Activated T-helper 1 cell treated with anti-CD3 and anti-CD28 coated beads, Interleukin-2, amount 50 U/mL, for 16 hours (primary cell): Measurements from ENCODE around the gene GBF1.

Source experiments
- DNase-seq, 2 donors: peaks; one replicate each; pipeline ENCODE4 v3.0.0-alpha.2; 2020; ENCODE audit warnings: low read depth in 1 of 2, low spot score in 1 of 2

Gene GBF1

GRCh38 chr10:102405108-102405571 is 159.8 kb downstream of the GBF1 start:
- DNase-seq = no peak

DNA sequence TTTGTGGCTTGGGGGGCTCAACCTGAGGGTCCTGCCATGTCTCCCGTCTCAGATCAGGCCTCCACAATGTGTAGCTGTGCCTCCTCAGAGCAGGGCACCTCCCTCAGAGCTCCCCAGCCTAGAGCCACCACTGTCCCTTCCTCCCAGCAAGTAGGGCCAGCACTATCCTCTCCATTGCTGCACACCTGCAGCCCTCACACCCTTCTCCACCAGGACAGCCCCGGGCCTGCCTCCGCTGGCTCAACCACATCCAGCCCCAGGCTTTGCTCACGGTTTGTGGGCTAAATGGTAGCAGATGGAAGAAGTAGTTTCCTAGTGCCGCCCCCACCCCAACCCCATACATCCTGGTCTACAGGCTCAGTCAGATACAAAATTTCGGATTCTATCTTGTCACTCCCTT is 160.3 kb downstream of the GBF1 start:
- no peak for DNase-seq

DNA sequence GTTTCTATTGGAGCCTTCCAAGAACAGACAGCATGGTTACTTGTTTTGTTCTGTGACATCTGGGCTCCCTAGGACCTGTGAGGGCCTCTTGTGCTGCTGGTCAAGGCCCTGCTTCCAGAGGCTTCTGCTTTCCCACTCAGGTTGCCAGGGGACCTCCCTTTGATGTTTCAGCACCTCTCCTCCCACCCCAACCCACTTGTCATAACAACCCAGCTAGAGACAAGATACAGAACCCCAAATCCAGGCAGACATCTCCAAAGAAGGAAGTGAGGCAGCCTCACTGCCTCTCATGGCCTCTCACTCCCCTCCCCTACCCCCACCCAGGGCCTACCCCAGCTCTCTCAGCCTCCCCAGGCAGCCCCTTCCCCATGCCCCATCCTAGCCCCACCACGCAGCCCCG is 161.5 kb downstream of the GBF1 start:
- DNase-seq = no peak

- DNase-seq = no peak
Measured at GRCh38 chr10:102407425-102408130, 162.2 kb downstream of the GBF1 start.

GRCh38 chr10:102408131-102408727 is 162.9 kb downstream of the GBF1 start:
- no peak for DNase-seq

DNA sequence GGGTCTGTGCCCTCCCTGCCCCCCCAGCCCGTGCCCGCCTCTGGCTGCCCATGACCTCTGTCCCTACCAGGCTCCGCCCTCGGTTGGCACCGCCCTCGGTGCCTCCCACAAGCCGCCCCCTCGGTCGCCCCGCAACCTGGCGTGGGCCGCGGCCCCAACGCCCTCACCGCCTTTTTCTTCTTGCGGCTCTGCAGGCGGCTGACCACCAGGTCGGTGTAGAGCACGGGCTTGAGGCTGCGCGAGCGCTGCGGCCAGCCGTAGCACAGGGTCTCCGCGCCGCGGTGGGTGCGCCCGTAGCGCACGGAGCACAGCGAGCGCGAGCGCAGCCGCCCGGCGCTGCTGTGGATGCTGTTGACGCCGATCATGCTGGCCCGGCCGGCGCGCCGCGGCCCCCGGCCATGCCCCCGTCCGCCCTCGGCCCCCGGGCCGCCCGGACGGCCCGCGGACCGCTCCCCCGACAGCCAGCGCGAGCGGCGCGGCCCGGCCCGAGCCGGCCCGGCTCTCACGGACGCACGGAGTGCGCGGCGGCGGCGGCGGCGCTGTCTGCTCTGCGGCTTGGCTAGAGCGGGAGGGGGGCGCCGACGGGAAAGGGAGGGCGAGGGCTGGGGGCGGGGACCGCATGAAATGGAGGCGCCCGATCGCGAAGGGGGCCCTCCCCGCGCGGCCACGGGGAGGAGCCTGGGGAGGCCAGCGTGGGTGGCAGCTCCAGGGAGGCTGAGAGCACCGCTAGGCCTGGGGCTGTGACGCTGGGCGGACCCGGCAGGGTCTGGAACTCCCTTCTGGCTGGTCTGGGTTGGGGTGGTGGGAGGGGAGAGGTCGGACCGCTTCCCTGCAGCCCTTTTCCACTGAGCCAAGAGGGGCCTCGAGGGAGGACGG is 163.6 kb downstream of the GBF1 start:
- peak; percentile 41 to 55 for DNase-seq

- DNase-seq = no peak
Measured at GRCh38 chr10:102409604-102410428, 164.5 kb downstream of the GBF1 start.

- no peak for DNase-seq
Measured at GRCh38 chr10:102410429-102411073, 165.2 kb downstream of the GBF1 start.

- DNase-seq = no peak
Measured at GRCh38 chr10:102411341-102412255, 166.3 kb downstream of the GBF1 start.

DNA sequence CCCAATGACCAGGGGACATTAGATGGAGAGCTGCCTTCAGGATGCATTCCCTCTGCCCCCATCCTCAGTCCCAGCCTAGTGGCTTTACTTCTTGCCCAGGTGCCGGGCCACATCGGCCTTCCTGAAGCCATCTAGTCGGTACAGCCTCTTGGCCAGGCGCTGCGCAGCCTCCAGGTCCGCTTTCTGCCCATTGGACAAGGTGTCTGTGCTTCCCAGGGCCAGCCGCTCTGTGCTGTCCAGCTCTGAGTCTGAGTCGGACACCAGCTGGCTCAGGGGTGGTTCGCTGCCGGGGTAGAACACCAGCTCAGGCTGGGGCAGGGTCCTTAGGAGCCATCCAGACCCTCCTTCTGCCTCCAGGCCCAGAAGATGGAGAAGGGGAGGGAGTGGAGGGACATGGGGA is 167.0 kb downstream of the GBF1 start:
- no peak for DNase-seq

DNA sequence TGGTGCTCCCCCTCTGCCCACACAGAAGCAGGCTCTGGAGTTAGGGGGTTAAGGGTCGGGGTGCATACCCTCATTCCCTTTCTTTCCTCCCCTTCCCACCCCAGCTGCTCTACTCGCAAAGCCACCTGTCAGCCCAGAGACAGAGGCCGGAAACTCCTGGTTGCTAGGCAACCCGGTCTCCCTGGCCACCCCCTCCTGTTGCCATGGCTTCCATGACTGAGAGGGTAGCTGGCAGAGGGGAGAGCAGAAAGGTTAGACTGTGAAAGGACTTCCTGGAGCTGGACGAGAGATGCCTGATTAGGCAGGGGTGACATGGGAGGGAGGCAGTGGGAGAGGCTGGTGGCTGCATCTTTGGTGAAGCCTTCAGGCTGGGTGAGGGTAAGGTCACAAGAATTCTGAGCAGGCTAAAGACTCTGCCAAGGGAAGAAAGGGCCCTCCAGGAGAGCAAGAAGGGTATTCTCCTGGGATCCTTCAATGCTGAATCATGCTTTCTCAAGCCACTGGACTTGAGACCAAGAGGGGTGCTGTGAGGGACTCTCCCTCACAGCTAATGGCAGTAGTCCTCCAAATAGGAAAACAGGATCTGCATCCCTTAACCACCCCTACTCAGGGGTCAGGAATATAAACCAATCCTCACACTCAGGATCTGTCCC is 167.8 kb downstream of the GBF1 start:
- DNase-seq = no peak

- no peak for DNase-seq
Measured at GRCh38 chr10:102413806-102414561, 168.7 kb downstream of the GBF1 start.

DNA sequence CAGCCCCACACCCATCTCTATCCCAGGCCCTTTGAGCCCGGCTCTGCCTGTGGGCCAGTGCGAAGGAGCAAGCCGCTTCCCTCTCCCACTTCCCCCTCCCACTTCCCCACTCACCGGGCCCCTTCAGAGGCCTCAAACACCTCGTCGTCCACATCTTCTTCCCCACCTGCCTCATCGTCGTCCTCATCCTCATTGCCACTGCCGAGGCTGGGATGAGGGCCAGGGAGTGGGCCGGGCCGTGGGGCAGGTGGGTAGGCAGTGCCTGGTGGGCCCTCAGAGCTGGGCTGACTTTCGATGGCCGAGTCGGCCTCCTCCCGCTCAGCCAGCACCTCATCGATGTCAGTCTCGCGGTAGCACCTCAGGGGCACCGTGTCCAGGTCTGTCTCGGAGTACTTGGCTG is 169.4 kb downstream of the GBF1 start:
- DNase-seq = no peak

- no peak for DNase-seq
Measured at GRCh38 chr10:102416283-102416682, 171.0 kb downstream of the GBF1 start.

DNA sequence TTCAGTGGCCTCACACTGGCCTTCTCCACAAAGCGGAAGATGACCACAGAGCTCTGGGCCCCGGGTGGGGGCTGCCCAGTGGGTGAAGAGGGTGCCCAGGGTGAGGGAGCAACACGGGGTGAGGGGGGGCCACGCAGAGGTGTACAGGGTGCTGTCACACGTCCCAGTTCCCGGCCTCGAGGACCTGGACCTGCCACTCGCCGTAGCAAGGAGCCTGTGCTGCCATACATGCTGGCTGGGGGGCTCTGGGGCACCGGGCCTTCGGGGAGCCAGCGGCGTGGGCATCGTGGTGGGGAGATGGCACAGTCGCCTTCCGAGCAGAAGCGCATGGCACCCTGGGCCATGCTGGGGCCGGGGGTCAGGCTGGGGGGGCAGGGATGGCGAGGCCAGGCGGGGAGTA is 171.4 kb downstream of the GBF1 start:
- DNase-seq = no peak

- no peak for DNase-seq
Measured at GRCh38 chr10:102418622-102419268, 173.4 kb downstream of the GBF1 start, which contains the start of gene PSD. Gene PSD (minus strand): TSS chr10:102418785. CDS start chr10:102417038, 1,747 bp downstream.

GRCh38 chr10:102419269-102420180 is 174.2 kb downstream of the GBF1 start:
- peak; percentile 45 to 56 for DNase-seq
